ES-I3 (cell line): ENCODE measurements around the gene KCNQ1.

Experiments
- H3K36me3 ChIP-seq: 2 replicates; pipeline ENCODE4 v1.6.1; 2013; ENCODE audit warnings: mild to moderate bottlenecking, low read length, control low read depth, moderate library complexity; ENCODE audit not compliant: insufficient read depth
- H3K4me1 ChIP-seq: 2 replicates; pipeline ENCODE4 v1.6.1; 2013; ENCODE audit warnings: mild to moderate bottlenecking, control low read depth, low read length; ENCODE audit not compliant: insufficient read depth
- H3K9ac ChIP-seq: 2 replicates; pipeline ENCODE4 v1.6.1; 2013; ENCODE audit warnings: low read depth, mild to moderate bottlenecking, low read length, moderate library complexity
- H3K9me3 ChIP-seq: 2 replicates; pipeline ENCODE4 v1.6.1; 2013; ENCODE audit warnings: mild to moderate bottlenecking, low read length, moderate library complexity; ENCODE audit not compliant: control insufficient read depth, insufficient read depth

Gene KCNQ1

DNA sequence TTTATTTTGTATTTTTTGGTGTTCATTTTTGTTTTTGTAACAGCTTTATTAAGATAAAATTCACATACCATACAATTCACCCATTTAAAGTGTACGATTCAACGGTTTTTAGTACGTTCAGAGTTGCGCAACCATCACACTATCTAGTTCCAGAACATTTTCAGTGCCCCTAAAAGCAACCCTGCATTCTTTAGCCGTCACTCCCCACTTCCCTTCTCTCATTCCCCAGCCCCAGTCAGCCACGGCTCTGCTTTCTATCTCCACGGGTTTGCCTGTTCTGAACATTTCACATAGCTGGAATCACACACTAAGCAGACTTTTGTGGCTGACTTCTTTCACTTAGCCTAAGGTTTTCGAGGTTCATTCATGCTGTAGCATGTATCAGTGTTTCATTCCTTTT lies 264.6 kb downstream of the KCNQ1 start:
- Histone ChIP-seq H3K36me3 (no peaks in the 10 kb centered on the region), H3K9me3 (peaks cover 13% of the 10 kb centered on the region), H3K4me1 (no peaks in the 10 kb centered on the region), H3K9ac (no peak overlapping the region)

GRCh38 chr11:2711161-2711560 lies 266.4 kb downstream of the KCNQ1 start:
- no peaks in the 10 kb centered on the region for H3K4me1 ChIP-seq
- no peaks in the 10 kb centered on the region for H3K36me3 ChIP-seq
- no peak overlapping the region for H3K9ac ChIP-seq
- H3K9me3 ChIP-seq = peaks cover 11% of the 10 kb centered on the region

DNA sequence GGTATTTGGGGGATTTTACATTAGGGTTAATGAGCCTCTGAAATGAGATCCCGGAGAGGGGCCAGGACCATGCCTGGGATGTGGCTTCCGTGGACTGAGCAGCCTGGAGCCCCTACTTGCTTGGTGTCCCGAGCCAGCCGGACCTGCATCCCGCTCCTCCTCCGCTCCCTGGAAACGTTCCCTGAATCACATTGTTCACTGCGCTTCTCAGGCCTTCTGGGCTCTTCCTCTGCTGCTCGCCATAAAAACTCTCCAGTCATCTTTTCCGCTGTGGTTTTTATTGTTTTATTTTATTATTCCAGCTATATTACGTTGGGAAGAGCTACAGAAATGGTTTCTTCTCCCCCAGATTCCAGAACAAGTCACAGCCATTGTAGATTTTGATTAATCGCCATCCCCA lies 268.3 kb downstream of the KCNQ1 start:
- no peaks in the 10 kb centered on the region for H3K36me3 ChIP-seq
- H3K9ac ChIP-seq = no peak overlapping the region
- 0 out of 2 replicates have a peak, but pooled peaks cover 4% of the 10 kb centered on the region for H3K9me3 ChIP-seq
- no peaks in the 10 kb centered on the region for H3K4me1 ChIP-seq

DNA sequence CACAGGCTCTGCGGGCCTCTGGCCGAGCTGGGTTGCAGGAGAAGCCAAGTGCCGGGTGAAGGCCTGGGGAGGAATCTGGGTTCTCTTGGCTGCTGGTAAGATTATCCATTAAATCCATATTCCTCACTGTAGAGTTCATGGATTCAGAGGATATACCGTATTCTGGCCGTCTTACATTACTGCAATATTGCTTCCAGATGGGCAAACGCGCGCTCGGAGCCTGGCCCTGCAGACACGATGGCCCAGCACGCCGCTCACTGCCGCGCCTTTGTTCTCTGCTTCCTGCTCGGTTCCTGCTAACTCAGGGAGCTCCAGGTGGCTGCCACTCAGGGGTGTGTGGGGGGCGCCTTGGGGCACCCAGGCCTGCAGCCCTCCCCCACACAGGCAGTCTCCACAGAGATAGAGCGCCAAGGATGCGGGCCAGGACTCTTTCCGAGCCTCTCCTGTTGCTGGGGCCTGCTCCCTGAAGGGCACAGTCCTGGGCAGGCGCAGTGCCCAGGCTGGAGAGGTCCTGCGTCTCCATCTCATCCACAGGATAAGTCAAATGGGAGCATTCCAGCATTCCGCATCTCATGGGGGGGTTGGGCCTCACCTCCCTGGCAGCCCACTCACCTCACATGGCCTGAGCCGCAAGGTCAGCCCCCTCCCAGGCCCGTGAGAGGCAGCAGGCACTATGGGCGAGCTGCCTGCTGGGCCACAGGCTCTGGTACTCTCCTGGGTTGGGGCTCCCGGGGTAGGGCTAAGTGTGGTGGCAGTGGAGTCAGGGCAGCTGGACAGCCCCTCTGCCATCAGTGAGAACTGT lies 269.1 kb downstream of the KCNQ1 start:
- Histone ChIP-seq H3K9ac (no peak overlapping the region), H3K9me3 (0 out of 2 replicates have a peak, but pooled peaks cover 4% of the 10 kb centered on the region), H3K36me3 (no peaks in the 10 kb centered on the region), H3K4me1 (peaks cover 7% of the 10 kb centered on the region)

DNA sequence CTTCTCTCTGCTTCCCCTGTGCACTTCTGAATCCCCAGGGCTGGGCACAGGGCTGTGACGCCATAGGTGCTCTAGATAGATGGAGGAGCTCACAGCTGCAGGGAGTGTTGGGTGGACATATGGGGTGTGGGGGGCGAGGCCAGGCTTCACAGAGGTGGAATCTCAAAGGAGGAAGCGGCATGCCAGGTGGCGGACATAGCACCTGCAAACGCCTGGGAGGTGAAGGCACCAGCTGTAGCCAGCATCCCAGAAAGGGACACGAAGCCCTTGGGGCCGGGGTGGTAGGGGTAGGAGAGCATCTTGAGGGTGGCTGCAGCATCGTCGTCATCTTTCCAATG lies 269.6 kb downstream of the KCNQ1 start:
- Histone ChIP-seq H3K36me3 (no peaks in the 10 kb centered on the region), H3K9me3 (0 out of 2 replicates have a peak, but pooled peaks cover 4% of the 10 kb centered on the region), H3K9ac (no peak overlapping the region), H3K4me1 (peaks cover 8% of the 10 kb centered on the region)

DNA sequence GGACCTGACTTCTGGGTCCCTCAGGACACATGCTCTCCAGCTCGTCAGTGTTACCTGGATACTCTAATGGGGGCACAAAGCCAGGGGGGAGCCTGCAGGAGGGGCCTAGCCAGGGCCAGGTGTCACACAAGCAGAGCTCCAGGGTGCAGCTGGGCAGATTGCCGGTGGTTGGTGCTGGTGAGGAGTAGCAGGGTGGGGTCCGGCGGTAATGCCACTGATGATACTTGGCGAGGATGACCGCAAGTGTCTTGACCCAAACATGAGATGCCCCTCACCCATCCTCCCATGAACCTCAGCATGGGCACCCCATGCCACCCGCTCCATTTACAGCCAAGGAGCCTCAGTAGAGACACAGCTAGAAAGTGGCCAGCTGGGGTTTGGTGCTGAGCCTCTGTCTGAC lies 270.1 kb downstream of the KCNQ1 start:
- H3K9me3 ChIP-seq = 0 out of 2 replicates have a peak, but pooled peaks cover 4% of the 10 kb centered on the region
- no peaks in the 10 kb centered on the region for H3K36me3 ChIP-seq
- H3K4me1 ChIP-seq = peaks cover 8% of the 10 kb centered on the region
- H3K9ac ChIP-seq = no peak overlapping the region

GRCh38 chr11:2715716-2716350 lies 271.0 kb downstream of the KCNQ1 start:
- Histone ChIP-seq H3K36me3 (no peaks in the 10 kb centered on the region), H3K9me3 (no peaks in the 10 kb centered on the region), H3K9ac (no peak overlapping the region), H3K4me1 (peaks cover 12% of the 10 kb centered on the region)

- Histone ChIP-seq H3K9ac (no peak overlapping the region), H3K4me1 (peaks cover 19% of the 10 kb centered on the region), H3K36me3 (no peaks in the 10 kb centered on the region), H3K9me3 (no peaks in the 10 kb centered on the region)
These were observed 271.7 kb downstream of the KCNQ1 start for GRCh38 chr11:2716376-2717095.

- no peak overlapping the region for H3K9ac ChIP-seq
- peaks cover 19% of the 10 kb centered on the region for H3K4me1 ChIP-seq
These were observed 272.9 kb downstream of the KCNQ1 start for GRCh38 chr11:2717561-2718325.

DNA sequence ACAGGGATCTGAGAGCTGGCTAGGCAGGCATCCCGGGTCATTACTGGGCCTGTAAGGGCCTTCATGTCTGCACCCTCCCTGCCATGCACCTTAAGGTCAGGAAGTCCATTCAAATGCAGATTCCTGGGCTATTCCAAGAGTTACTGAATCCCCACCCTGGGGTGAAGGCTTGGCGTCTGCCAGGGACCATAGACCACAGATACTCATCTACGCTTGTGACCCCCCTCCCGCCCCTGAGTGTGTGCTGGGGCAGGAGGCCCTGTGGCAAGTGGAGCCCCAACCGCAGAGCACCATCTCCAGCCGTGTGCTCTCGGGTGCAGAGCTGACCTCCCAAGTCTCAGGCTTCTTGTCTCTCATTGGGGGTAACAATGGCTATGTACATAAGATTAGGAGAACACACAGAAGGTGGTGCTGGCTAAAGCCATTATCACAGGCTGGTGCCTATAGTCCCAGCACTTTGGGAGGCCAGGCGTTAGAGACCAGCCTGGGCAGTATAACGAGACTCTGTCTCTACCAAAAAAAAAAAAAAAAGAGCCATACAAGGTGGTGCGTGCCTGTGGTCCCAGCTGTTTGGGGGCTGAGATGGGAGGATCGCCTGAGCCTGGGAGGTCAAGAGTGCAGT lies 274.1 kb downstream of the KCNQ1 start:
- Histone ChIP-seq H3K36me3 (no peaks in the 10 kb centered on the region), H3K9ac (no peak overlapping the region), H3K4me1 (peaks cover 19% of the 10 kb centered on the region), H3K9me3 (no peaks in the 10 kb centered on the region)

More at GRCh38 chr11:2717561-2718325, 272.9 kb downstream of the KCNQ1 start:
- Histone ChIP-seq H3K36me3 (no peaks in the 10 kb centered on the region), H3K9me3 (no peaks in the 10 kb centered on the region)

GRCh38 chr11:2719831-2720590 lies 275.2 kb downstream of the KCNQ1 start:
- H3K36me3 ChIP-seq = no peaks in the 10 kb centered on the region
- no peak overlapping the region for H3K9ac ChIP-seq
- peaks cover 19% of the 10 kb centered on the region for H3K4me1 ChIP-seq
- H3K9me3 ChIP-seq = no peaks in the 10 kb centered on the region

- no peaks in the 10 kb centered on the region for H3K9me3 ChIP-seq
- peaks cover 19% of the 10 kb centered on the region for H3K4me1 ChIP-seq
- H3K36me3 ChIP-seq = no peaks in the 10 kb centered on the region
- no peak overlapping the region for H3K9ac ChIP-seq
These were observed 276.6 kb downstream of the KCNQ1 start for GRCh38 chr11:2721210-2721916.

- Histone ChIP-seq H3K9ac (no peak overlapping the region), H3K36me3 (no peaks in the 10 kb centered on the region), H3K9me3 (peaks cover 2% of the 10 kb centered on the region; the same call in 1 of the 2 replicates), H3K4me1 (peaks cover 19% of the 10 kb centered on the region)
These were observed 278.1 kb downstream of the KCNQ1 start for GRCh38 chr11:2722955-2723354.
